ENCODE measurements around the gene NDUFV1. TPM values are rescaled to one million over a fixed set of nuclear protein-coding genes. Genes with fewer than 3 reads are reported as not detected.

Gene NDUFV1
- total RNA-seq, 4 donors from 2014 or later: 154 to 249 (median 180) TPM

GRCh38 chr11:67631853-67632174 lies 25.1 kb downstream of the NDUFV1 start:
- no peak overlapping the region for H3K27ac ChIP-seq
- 81 to 89% methylated on average over 2 of the region's 2 CpGs for WGBS, 2 donors (ENCODE audit: low coverage in 1 of 2)
- peaks cover 0 to 4% of the 10 kb centered on the region in 2 donors for H3K36me3 ChIP-seq
- no peak for ATAC-seq
- peaks cover 14% of the 10 kb centered on the region for H3K27me3 ChIP-seq
- H3K4me1 ChIP-seq: peaks cover 0 to 24% (median 5%) of the 10 kb centered on the region in 3 donors
- no peak for TF ChIP-seq POLR2AphosphoS5 (IDR thresholded peaks at IDR 0.05)
- TF ChIP-seq, protein P1, sequence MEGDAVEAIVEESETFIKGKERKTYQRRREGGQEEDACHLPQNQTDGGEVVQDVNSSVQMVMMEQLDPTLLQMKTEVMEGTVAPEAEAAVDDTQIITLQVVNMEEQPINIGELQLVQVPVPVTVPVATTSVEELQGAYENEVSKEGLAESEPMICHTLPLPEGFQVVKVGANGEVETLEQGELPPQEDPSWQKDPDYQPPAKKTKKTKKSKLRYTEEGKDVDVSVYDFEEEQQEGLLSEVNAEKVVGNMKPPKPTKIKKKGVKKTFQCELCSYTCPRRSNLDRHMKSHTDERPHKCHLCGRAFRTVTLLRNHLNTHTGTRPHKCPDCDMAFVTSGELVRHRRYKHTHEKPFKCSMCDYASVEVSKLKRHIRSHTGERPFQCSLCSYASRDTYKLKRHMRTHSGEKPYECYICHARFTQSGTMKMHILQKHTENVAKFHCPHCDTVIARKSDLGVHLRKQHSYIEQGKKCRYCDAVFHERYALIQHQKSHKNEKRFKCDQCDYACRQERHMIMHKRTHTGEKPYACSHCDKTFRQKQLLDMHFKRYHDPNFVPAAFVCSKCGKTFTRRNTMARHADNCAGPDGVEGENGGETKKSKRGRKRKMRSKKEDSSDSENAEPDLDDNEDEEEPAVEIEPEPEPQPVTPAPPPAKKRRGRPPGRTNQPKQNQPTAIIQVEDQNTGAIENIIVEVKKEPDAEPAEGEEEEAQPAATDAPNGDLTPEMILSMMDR (IDR thresholded peaks at IDR 0.05): no peak
- no peak for TF ChIP-seq POLR2A (IDR thresholded peaks at IDR 0.05)
- TF ChIP-seq EP300 (IDR thresholded peaks at IDR 0.05): no peak
- no peak overlapping the region for H3K4me3 ChIP-seq
- no peaks in the 10 kb centered on the region for H3K9me3 ChIP-seq

DNA sequence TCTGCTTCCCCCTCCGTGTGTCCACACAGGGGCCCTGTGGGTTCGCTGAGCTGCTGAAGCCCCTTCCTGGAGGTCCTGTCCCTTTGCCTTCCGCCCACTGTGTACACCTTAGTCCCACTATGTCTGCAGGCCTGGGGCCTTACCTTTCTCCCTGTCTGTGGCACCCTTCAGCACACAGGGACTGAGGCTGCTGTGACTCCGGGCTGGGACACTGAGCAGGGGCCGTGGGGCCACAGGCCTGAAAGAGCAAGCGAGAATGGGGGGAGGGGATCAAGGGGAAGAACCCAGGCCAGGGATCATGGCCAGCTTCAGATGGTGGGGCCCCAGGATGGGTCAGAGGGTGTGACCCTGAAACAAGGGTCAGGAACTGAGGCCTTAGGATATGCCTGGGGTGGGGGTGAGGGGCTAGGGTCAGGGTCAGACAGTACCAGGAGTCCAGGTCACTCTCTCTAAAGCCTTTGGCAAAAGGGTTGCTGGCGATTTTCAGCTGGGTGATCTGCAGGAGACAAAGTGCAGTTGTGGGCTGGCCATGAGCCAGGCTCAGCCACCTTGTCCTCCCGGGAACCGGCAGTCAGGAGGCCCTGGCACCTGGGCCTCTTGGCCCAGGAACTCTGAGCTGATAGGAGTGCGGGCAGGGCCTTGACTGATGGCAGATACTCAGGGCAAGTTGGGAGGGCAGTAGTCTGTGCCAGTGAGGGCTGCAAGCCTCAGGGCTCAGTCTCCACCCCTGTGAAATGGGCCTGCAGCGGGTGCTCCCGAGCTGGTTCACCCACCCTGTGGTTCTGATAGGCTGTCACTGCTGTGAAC lies 25.6 kb downstream of the NDUFV1 start:
- no peak overlapping the region for H3K4me3 ChIP-seq
- H3K36me3 ChIP-seq: peaks cover 0 to 2% of the 10 kb centered on the region in 2 donors
- no peak overlapping the region for H3K27ac ChIP-seq
- H3K4me1 ChIP-seq: peaks cover 0 to 24% (median 5%) of the 10 kb centered on the region in 3 donors
- TF ChIP-seq, protein P1 (IDR thresholded peaks at IDR 0.05): no peak
- TF ChIP-seq POLR2A (IDR thresholded peaks at IDR 0.05) (no peak), EP300 (IDR thresholded peaks at IDR 0.05) (no peak), POLR2AphosphoS5 (IDR thresholded peaks at IDR 0.05) (no peak)
- 51 to 80% methylated on average over 2 to 4 of the region's 12 CpGs for WGBS, 2 donors (ENCODE audit: low coverage in 1 of 2)
- H3K27me3 ChIP-seq: peaks cover 14% of the 10 kb centered on the region
- H3K9me3 ChIP-seq: no peaks in the 10 kb centered on the region
- no peak for ATAC-seq

DNA sequence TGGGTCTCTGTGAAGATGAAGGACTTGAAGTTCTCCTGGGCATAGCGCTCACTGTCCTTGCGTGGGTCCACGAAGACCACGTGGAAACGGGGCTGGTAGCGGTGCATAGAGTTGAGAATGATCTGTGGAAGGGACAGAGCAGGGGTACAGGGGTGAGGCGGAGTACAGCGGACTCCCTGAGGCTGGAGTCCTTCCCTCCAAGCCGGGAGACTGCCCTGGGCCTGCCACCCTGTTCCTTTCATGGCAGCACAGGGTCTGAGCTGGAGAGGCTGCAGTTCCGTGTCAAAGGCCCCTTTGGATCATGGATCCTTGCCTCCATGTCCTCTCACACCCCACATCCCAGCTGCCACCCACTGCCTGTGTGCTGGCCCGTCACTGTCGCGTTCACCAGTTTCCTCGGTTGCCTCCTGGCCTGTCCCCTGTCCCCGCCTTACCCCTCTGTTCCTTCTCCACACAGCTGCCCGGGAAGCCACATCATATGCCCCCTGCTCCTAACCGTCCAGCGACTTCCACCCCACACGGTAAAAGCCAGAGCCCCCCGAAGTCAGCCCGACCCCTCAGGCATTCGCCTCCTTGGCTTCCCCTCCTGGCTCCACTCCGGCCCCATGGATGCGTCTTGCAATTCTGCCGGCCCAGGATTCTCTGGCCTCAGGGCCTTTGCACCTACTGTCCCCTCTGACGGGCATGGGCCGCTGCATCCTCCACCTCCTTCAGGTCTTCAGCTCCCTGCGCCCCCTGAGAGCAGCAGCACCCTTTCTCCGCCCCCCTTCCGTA lies 26.4 kb downstream of the NDUFV1 start:
- no peak for TF ChIP-seq POLR2AphosphoS5 (IDR thresholded peaks at IDR 0.05)
- TF ChIP-seq, protein P1 (IDR thresholded peaks at IDR 0.05): no peak
- TF ChIP-seq POLR2A (IDR thresholded peaks at IDR 0.05): no peak
- TF ChIP-seq EP300 (IDR thresholded peaks at IDR 0.05): no peak
- ATAC-seq: no peak
- WGBS, 2 donors (ENCODE audit: low coverage in 1 of 2): 90 to 93% methylated on average over 10 to 27 of the region's 30 CpGs
- Histone ChIP-seq H3K27me3 (peaks cover 14% of the 10 kb centered on the region), H3K27ac (no peak overlapping the region), H3K4me1 (peaks cover 0 to 24% (median 5%) of the 10 kb centered on the region in 3 donors), H3K9me3 (no peaks in the 10 kb centered on the region), H3K4me3 (no peak overlapping the region), H3K36me3 (no peaks in the 10 kb centered on the region)

GRCh38 chr11:67633758-67634365 lies 27.1 kb downstream of the NDUFV1 start:
- TF ChIP-seq EP300 (IDR thresholded peaks at IDR 0.05) (no peak), POLR2AphosphoS5 (IDR thresholded peaks at IDR 0.05) (no peak)
- TF ChIP-seq, protein P1 (IDR thresholded peaks at IDR 0.05): no peak
- Histone ChIP-seq H3K4me1 (peaks cover 0 to 19% (median 5%) of the 10 kb centered on the region in 3 donors), H3K27ac (no peak overlapping the region), H3K9me3 (no peaks in the 10 kb centered on the region), H3K27me3 (peaks cover 20% of the 10 kb centered on the region), H3K36me3 (no peaks in the 10 kb centered on the region), H3K4me3 (no peak overlapping the region)
- no peak for ATAC-seq
- 80% methylated on average over 5 of the region's 22 CpGs; no CpG with 5 or more reads in 1 of the 2 donors for WGBS, 2 donors (ENCODE audit: low coverage in 1 of 2)

Measured in gastroesophageal sphincter (tissue), 4 donors.